Measurements from ENCODE around the gene IGSF21. TPM values are rescaled to one million over a fixed set of nuclear protein-coding genes. Genes with fewer than 3 reads are reported as not detected.

Gene IGSF21
- total and polyA plus RNA-seq, 2 of the 8 experiments (the other 6 are each of a cell fraction or from before 2014, with no cell fraction given) = 22.5 to 28.5 TPM

GRCh38 chr1:18380288-18380687, 272.7 kb downstream of the IGSF21 start:
- H3K23me2 ChIP-seq (ENCODE audit: low read depth, low read length) = no peaks in the 10 kb centered on the region
- H2AK5ac ChIP-seq (ENCODE audit: low read depth, low read length) = no peak overlapping the region
- H2BK15ac ChIP-seq (ENCODE audit: low read length) = no peak overlapping the region
- no peak overlapping the region for H2BK20ac ChIP-seq (ENCODE audit: low read length)
- no peak overlapping the region for H3K4me3 ChIP-seq (ENCODE audit: extremely low read depth in 1 of 4, insufficient read depth in 2 of 4, low read depth in 3 of 4, low read length in 4 of 4)
- no peaks in the 10 kb centered on the region for H3K79me2 ChIP-seq (ENCODE audit: control insufficient read depth in 1 of 2, insufficient read depth in 2 of 2, low read length in 2 of 2)
- H3K23ac ChIP-seq (ENCODE audit: insufficient read length) = no peak overlapping the region
- no peak overlapping the region for H3K9ac ChIP-seq (replicated peaks in 1 of 4; ENCODE audit: extremely low read depth in 1 of 4, low read depth in 3 of 4, low read length in 3 of 4)
- peaks cover 0 to 3% (median 0%) of the 10 kb centered on the region in 4 experiments; a peak in 1 of 8 replicates for H3K36me3 ChIP-seq (ENCODE audit: control insufficient read depth in 2 of 4, insufficient read depth in 4 of 4, low read length in 3 of 4)
- H3K56ac ChIP-seq (replicated peaks; ENCODE audit: insufficient read length, low read depth, low read length) = no peak overlapping the region
- no peaks in the 10 kb centered on the region for H4K20me1 ChIP-seq (replicated peaks in 1 of 2; ENCODE audit: control insufficient read depth in 1 of 2, insufficient read depth in 2 of 2, low read length in 2 of 2)
- no peak overlapping the region for H3K27ac ChIP-seq (ENCODE audit: low read depth, low read length)
- H2BK120ac ChIP-seq (replicated peaks; ENCODE audit: low read depth, low read length) = no peak overlapping the region
- DNase-seq (ENCODE audit: low read depth in 1 of 2, low spot score in 2 of 2) = no peak
- CTCF ChIA-PET (ENCODE audit: partially characterized antibody) = interaction anchor here (0.7 to 4.2 kb wide), 3 partner anchors 29 to 82 kb away, joined by 3 to 15 read pairs (median 3); no protein-coding TSS in a partner anchor
- POLR2A ChIA-PET (ENCODE audit: partially characterized antibody) = no interaction called here
- H3K18ac ChIP-seq (ENCODE audit: extremely low read depth, low read length) = no peak overlapping the region
- H4K8ac ChIP-seq (ENCODE audit: extremely low read depth, insufficient read depth, low read length) = no peak overlapping the region
- FAIRE-seq = no peak
- no peak overlapping the region for H3K4me2 ChIP-seq (ENCODE audit: insufficient read depth in 1 of 2, low read depth in 2 of 2, low read length in 2 of 2)
- no peak overlapping the region for H3K14ac ChIP-seq (ENCODE audit: insufficient read length)
- no peak overlapping the region for H4K5ac ChIP-seq (ENCODE audit: insufficient read length, low read depth, low read length)
- peaks cover 0 to 8% (median 6%) of the 10 kb centered on the region in 4 experiments; a peak in 5 of 7 replicates for H3K4me1 ChIP-seq (replicated peaks in 1 of 4; ENCODE audit: control insufficient read depth in 3 of 4, insufficient read depth in 4 of 4, low read length in 3 of 4)
- no peaks in the 10 kb centered on the region for H3K79me1 ChIP-seq (ENCODE audit: low read depth, low read length)
- H3K4ac ChIP-seq (replicated peaks; ENCODE audit: insufficient read length, low read depth, low read length) = no peak overlapping the region
- H3K27me3 ChIP-seq (replicated peaks in 1 of 4; ENCODE audit: control insufficient read depth in 3 of 4, extremely low read depth in 1 of 4, insufficient read depth in 3 of 4, low read length in 3 of 4) = no peaks in the 10 kb centered on the region
- no peak overlapping the region for H2AFZ ChIP-seq (ENCODE audit: low read length)
- no peak overlapping the region for H2BK5ac ChIP-seq (ENCODE audit: low read depth, low read length)
- H3K9me3 ChIP-seq (ENCODE audit: insufficient read depth in 2 of 2, low read depth in 1 of 2, low read length in 1 of 2) = peaks cover 4 to 6% of the 10 kb centered on the region in 2 experiments; a peak in 1 of 4 replicates
- no peak overlapping the region for H2BK12ac ChIP-seq (ENCODE audit: low read depth, low read length)
- no peak overlapping the region for H4K91ac ChIP-seq (replicated peaks; ENCODE audit: insufficient read length, low read length)
- TF ChIP-seq EZH2 (IDR thresholded peaks at IDR 0.05; ENCODE audit: low read depth, low read length, severe bottlenecking) (no peak), POU5F1 (IDR thresholded peaks at IDR 0.05; ENCODE audit: low read depth, low read length) (no peak), SIRT6 (IDR thresholded peaks at IDR 0.05; ENCODE audit: low read length) (no peak), TAF1 (IDR thresholded peaks at IDR 0.05; ENCODE audit: low read depth, low read length) (no peak), KDM1A (IDR thresholded peaks at IDR 0.05; ENCODE audit: borderline replicate concordance, low read length) (no peak), CBX8 (IDR thresholded peaks at IDR 0.05; ENCODE audit: borderline replicate concordance, low read depth, low read length) (no peak), KDM4A (IDR thresholded peaks at IDR 0.05; ENCODE audit: low read depth, low read length, severe bottlenecking) (no peak), SP1 (IDR thresholded peaks at IDR 0.05; ENCODE audit: low read depth, low read length) (no peak), SAP30 (IDR thresholded peaks at IDR 0.05; ENCODE audit: insufficient read depth, insufficient replicate concordance, low read length) (no peak), NRF1 (IDR thresholded peaks at IDR 0.05; ENCODE audit: low read depth, low read length) (no peak), KDM5A (IDR thresholded peaks at IDR 0.05; ENCODE audit: low read length) (no peak), RXRA (IDR thresholded peaks at IDR 0.05; ENCODE audit: insufficient read depth, low read depth, low read length) (no peak), TBP (IDR thresholded peaks at IDR 0.05; ENCODE audit: low read depth, low read length) (no peak), ATF3 (IDR thresholded peaks at IDR 0.05; ENCODE audit: insufficient read depth, low read depth, low read length) (no peak), SIX5 (IDR thresholded peaks at IDR 0.05; ENCODE audit: low read depth, low read length) (no peak), EGR1 (IDR thresholded peaks at IDR 0.05; ENCODE audit: borderline replicate concordance, low read depth, low read length) (no peak)
